Sigmoid colon (tissue), 7 donors: ENCODE data around the gene SOX13. TPM values are rescaled to one million over a fixed set of nuclear protein-coding genes. Genes with fewer than 3 reads are reported as not detected.

Source experiments
- DNase-seq: peaks from one replicate; pipeline ENCODE4 v3.0.0-alpha.2; 2019
- H3K27ac ChIP-seq, 4 donors: fragments of 200-600 bp; sonication (generic); one replicate each; pipeline ENCODE4 v1.5.1; 2016 to 2019; ENCODE audit warnings: mild to moderate bottlenecking in 1 of 4
- H3K27me3 ChIP-seq, 3 donors: fragments of 200-600 bp; sonication (generic); one replicate each; pipeline ENCODE4 v1.5.1; 2019; ENCODE audit warnings: mild to moderate bottlenecking in 1 of 3
- H3K36me3 ChIP-seq, 4 donors: fragments of 200-600 bp; sonication (generic); one replicate each; pipeline ENCODE4 v1.5.1; 2016 to 2019
- H3K4me1 ChIP-seq, 4 donors: fragments of 200-600 bp; sonication (generic); one replicate each; pipeline ENCODE4 v1.5.1; 2017 to 2019
- H3K4me3 ChIP-seq, 4 donors: fragments of 200-600 bp; sonication (generic); one replicate each; pipeline ENCODE4 v1.5.1; 2017 to 2019; ENCODE audit warnings: mild to moderate bottlenecking in 2 of 4, moderate library complexity in 1 of 4
- H3K9me3 ChIP-seq, 4 donors: fragments of 200-600 bp in 3 of 4; sonication (generic) in 3 of 4; one replicate each; pipeline versions ENCODE4 v1.5.1 to v1.6.1; 2013 to 2019
- EP300 ChIP-seq, 4 donors: sonication (generic); formaldehyde crosslinking; IDR thresholded peaks; one replicate each; pipeline ENCODE4 v1.6.1; 2017; ENCODE audit warnings: antibody characterized with exemption in 4 of 4
- POLR2A ChIP-seq, 2 donors: fragments of 450-650 bp; IDR thresholded peaks; one replicate each; pipeline ENCODE4 v1.6.1; 2016; ENCODE audit warnings: antibody characterized with exemption in 2 of 2, mild to moderate bottlenecking in 2 of 2, moderate library complexity in 2 of 2
- POLR2AphosphoS5 ChIP-seq, 4 donors: sonication (generic); formaldehyde crosslinking; IDR thresholded peaks; one replicate each; pipeline ENCODE4 v1.6.1; 2017; ENCODE audit warnings: antibody characterized with exemption in 4 of 4
- WGBS, 2 donors: extraction: QIAGEN DNeasy Blood & Tissue Kit; methylation state at CpG; one replicate each; pipeline ENCODE4 v1.1.7; 2013; 5-methylcytosine and 5-hydroxymethylcytosine counted together
- intact Hi-C: fragments of 100-400 bp; cut with DNase I; formaldehyde crosslinking; loops from one replicate; pipeline ENCODE4 v1.15.1; 2023
- polyA plus RNA-seq, 3 donors: library from polyadenylated mRNA; stranded (reverse); fragments of 200-250 nt; gene quantifications; one replicate each; pipeline ENCODE4 v1.2.3, GENCODE V29; 2013
- total RNA-seq, 4 donors: library from RNA; depleted of rRNA; stranded (reverse); fragments of >200 nt; gene quantifications; one replicate each; pipeline ENCODE4 v1.1.0, GENCODE V29; 2016
- TF ChIP-seq, protein P1 (sequence below), 4 experiments: fragments of 450-650 bp in 3 of 4; fragments of 200-600 bp in 1 of 4; IDR thresholded peaks; one replicate each; pipeline ENCODE4 v1.5.1; 2016 to 2019; ENCODE audit warnings: antibody characterized with exemption in 4 of 4, mild to moderate bottlenecking in 3 of 4, moderate library complexity in 2 of 4
- donor health status: healthy with polysubstance abuse.
- donor health status: Bipolar disorder and iron deficiency.
- donor health status: healthy.

The SOX13 gene
- total and polyA plus RNA-seq, 7 donors = 9.6 to 58.4 (median 28.5) TPM

DNA sequence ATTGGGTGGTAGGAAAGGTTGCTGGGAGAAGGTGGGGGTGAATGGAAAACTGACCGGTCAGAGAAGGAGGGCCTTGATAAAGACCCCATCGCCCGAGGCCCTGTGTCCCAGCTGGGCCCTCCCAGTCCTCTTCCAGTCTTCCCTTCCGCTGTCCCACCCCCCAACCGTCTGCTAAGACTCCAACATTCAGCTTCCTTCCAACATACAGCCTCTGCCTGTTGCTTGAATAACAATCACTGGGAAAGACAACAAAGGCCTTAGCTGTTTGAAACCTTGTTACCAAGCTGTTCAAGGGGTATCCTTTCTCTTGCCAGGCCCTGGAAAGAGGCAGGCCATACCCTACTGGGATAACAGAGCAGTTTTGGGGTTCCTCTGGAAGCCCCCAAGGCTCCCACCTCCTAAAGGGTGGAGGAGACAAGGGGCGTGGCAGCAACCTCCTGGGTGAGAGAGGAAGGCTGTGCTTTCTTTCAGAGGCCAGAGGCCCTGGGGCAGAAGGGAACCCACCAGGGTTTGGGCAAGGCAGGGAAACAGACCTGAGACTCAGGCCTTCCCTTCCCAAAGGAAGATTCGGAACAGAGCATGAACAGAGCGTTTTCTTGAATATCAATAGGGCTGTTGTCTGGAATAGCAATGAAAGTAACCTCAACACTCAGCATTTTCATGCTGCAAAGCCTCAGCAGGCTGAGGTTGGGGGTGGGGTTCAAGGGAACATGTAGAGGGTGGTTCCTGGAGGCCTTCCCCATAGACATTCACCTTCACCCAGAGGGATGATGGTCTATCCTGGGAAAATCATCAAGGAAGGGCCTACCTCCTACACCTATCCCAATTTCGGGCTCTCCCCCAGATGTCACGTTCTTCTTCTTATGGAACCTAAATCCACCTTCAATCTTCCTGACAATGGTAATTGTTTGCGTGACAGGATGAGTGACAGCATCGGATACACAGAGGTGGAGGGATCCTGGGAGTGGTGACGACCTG lies 74.8 kb downstream of the SOX13 start:
- DNase-seq = no peak
- H3K4me3 ChIP-seq = no peak overlapping the region
- H3K27ac ChIP-seq = no peak overlapping the region
- no peaks in the 10 kb centered on the region for H3K36me3 ChIP-seq
- no peaks in the 10 kb centered on the region for H3K9me3 ChIP-seq
- intact Hi-C loops = no loop called here
- peaks cover 0 to 23% (median 20%) of the 10 kb centered on the region in 4 donors for H3K4me1 ChIP-seq
- TF ChIP-seq POLR2AphosphoS5 (IDR thresholded peaks at IDR 0.05) (no peak), EP300 (IDR thresholded peaks at IDR 0.05) (no peak), POLR2A (IDR thresholded peaks at IDR 0.05) (no peak)
- TF ChIP-seq, protein P1, sequence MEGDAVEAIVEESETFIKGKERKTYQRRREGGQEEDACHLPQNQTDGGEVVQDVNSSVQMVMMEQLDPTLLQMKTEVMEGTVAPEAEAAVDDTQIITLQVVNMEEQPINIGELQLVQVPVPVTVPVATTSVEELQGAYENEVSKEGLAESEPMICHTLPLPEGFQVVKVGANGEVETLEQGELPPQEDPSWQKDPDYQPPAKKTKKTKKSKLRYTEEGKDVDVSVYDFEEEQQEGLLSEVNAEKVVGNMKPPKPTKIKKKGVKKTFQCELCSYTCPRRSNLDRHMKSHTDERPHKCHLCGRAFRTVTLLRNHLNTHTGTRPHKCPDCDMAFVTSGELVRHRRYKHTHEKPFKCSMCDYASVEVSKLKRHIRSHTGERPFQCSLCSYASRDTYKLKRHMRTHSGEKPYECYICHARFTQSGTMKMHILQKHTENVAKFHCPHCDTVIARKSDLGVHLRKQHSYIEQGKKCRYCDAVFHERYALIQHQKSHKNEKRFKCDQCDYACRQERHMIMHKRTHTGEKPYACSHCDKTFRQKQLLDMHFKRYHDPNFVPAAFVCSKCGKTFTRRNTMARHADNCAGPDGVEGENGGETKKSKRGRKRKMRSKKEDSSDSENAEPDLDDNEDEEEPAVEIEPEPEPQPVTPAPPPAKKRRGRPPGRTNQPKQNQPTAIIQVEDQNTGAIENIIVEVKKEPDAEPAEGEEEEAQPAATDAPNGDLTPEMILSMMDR (IDR thresholded peaks at IDR 0.05) = no peak
- 88 to 89% methylated on average over 13 of the region's 13 CpGs for WGBS, 2 donors
- no peaks in the 10 kb centered on the region for H3K27me3 ChIP-seq

DNA sequence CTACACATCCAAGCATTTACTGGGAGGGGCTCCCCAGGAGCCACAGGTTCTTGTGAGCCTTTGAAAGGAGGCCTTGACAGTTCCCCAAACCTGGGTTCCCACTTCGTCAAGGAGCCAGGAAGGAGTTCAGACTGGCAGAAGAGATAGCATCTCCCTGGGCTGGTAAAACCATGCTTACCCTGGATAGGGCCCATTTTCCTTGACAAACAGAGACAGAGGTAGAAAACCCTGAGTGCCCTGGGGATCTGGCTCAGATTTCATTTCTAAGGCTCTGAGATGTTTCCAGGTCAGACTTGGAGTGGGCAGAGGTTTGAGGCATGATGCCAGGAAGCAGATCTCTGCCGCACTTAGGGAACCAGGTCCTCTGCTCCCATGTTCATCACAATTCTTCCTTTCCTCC lies 76.2 kb downstream of the SOX13 start:
- H3K36me3 ChIP-seq = no peaks in the 10 kb centered on the region
- TF ChIP-seq, protein P1 (IDR thresholded peaks at IDR 0.05) = no peak
- no peak for TF ChIP-seq EP300 (IDR thresholded peaks at IDR 0.05)
- no peak for TF ChIP-seq POLR2A (IDR thresholded peaks at IDR 0.05)
- TF ChIP-seq POLR2AphosphoS5 (IDR thresholded peaks at IDR 0.05) = no peak
- WGBS, 2 donors = 82 to 87% methylated on average over 2 of the region's 2 CpGs
- no peak overlapping the region for H3K4me3 ChIP-seq
- no peak overlapping the region for H3K27ac ChIP-seq
- H3K4me1 ChIP-seq = peaks cover 0 to 24% (median 20%) of the 10 kb centered on the region in 4 donors
- intact Hi-C loops = no loop called here
- H3K9me3 ChIP-seq = no peaks in the 10 kb centered on the region
- H3K27me3 ChIP-seq = peaks cover 0 to under 1% (median 0%) of the 10 kb centered on the region in 3 donors
- no peak for DNase-seq

DNA sequence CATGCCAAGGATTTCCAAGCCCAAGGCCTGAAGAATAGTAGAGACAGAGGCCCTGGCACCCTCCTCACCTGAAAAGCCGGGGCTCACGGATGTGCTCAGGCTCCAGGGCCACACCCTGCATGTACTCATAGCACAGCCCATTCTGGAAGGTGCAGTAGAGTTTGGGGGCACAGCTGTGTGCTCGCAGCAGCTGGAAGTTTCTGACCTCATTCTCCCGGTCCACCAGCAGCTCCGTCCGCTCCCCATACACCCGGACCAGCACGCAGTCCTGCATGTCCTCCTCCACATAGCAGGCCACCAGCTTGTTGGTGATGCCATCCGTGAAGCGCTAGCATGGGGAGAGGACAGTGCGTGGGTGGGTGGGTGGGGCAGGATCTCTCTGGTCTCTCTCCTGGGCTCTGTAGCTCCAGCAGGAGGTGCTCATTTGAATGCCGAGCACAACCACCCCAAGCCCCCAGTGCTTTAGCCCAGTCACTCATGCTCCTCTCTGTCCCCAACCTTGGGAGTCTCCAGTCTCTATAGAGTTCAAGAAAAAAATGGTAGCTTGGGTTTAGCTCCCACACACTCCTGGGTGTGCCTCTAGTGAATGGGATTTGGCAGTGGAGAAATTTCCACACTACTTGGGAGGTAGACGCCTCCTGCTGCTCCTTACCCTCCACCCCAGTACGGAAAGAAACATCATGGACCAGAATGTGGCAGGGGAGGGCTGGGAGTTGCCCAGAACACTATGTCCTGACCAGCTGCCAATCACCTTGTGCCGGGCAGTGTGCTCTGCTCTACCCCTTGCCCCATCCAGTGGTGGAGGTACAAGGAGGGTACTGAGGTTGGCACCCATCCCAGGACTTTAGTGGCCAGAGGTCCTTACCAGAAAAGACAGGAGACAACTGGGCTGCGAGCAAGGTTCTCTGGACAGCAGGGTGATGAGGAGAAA lies 77.0 kb downstream of the SOX13 start:
- Histone ChIP-seq H3K27me3 (peaks cover 0 to 4% (median 0%) of the 10 kb centered on the region in 3 donors), H3K9me3 (no peaks in the 10 kb centered on the region), H3K4me1 (peaks cover 0 to 24% (median 20%) of the 10 kb centered on the region in 4 donors), H3K36me3 (no peaks in the 10 kb centered on the region), H3K4me3 (no peak overlapping the region), H3K27ac (peak overlapping the region in 3 of 4 donors; percentile 66 to 77 (median 74))
- DNase-seq = peak; percentile 72
- peak in 1 of 4 donors; percentile 37 for TF ChIP-seq POLR2AphosphoS5 (IDR thresholded peaks at IDR 0.05)
- TF ChIP-seq EP300 (IDR thresholded peaks at IDR 0.05) = no peak
- intact Hi-C loops = no loop called here
- 81 to 88% methylated on average over 16 of the region's 16 CpGs for WGBS, 2 donors

DNA sequence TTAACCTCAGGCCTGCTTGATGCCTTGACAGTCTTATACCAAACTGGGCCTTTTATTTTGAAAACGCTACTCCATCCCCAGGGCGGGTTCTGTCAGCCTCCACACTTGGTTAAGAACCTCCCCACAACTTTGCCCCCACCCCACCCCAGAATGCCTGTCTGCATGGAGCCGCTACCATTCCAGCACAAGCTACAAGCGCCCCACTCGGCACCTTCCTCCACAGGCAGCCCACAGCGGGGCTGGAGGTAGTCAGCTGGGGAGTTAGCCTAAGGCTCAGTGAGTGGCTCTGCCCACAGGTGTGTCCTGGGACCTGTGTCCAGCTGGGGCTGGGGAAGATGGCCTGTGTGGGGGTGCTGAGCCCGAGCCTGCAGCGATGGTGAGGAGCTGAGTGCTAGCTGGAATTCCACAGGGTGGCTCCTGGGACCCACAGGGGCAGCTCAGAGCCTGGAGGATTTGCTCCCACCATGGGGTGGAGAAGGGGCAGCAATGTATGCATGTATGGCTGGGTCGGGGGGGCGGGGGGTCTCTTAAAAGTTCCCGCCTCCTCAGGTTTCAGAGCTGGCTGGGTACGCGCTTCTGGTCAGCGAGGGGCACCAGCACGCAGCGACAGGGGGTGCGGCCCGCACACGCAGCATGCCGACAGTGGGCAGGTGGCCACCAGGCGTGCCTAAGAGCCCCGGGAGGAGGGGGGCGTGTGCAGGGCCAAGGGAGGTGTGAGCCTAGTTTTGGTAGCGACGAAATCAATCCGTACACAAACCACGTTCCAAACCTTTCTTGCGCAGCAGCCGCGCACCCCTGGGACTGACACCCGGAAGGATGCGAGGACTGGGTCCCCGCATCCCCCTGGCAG lies 78.0 kb downstream of the SOX13 start:
- no peaks in the 10 kb centered on the region for H3K9me3 ChIP-seq
- 40 to 44% methylated on average over 33 of the region's 33 CpGs for WGBS, 2 donors
- peak overlapping the region; percentile 58 to 86 (median 72) for H3K4me3 ChIP-seq
- DNase-seq = no peak
- intact Hi-C loops = no loop called here
- H3K27me3 ChIP-seq = peaks cover 0 to 4% (median 0%) of the 10 kb centered on the region in 3 donors
- no peaks in the 10 kb centered on the region for H3K36me3 ChIP-seq
- TF ChIP-seq POLR2AphosphoS5 (IDR thresholded peaks at IDR 0.05) = no peak
- TF ChIP-seq POLR2A (IDR thresholded peaks at IDR 0.05) = no peak
- TF ChIP-seq EP300 (IDR thresholded peaks at IDR 0.05) = no peak
- TF ChIP-seq, protein P1 (IDR thresholded peaks at IDR 0.05) = no peak
- peaks cover 0 to 24% (median 20%) of the 10 kb centered on the region in 4 donors for H3K4me1 ChIP-seq
- peak overlapping the region; percentile 66 to 77 (median 72) for H3K27ac ChIP-seq
